ENCODE data around the gene THSD8.

DNA sequence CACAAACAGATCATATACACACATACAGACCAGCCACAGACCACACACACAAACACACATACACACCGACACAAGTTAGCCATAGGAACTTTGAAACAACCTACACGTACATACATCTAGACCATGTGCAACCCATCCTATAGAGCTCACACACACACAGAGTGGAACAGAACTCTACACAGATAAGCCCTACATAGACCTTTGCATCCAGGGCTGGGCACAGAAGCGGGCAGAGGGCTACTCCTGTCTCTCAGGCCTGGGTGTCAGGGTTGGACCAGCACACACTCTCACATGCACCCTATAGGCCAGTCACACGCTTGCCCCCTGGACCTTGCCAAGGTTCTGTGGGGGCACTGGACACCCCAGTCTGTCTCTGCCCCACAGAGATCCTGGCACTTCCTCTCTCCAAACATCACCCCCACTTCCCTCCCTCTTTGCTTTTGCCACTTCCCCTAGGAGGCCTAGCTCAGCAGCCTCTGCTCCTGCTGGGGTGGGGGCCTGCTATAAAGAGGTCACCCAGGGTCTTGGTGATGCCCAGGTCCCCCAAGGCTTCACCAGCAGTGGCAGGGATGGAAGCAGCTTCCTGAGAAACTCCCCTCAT lies 16.3 kb upstream of the THSD8 start:
- TF ChIP-seq, protein P1, sequence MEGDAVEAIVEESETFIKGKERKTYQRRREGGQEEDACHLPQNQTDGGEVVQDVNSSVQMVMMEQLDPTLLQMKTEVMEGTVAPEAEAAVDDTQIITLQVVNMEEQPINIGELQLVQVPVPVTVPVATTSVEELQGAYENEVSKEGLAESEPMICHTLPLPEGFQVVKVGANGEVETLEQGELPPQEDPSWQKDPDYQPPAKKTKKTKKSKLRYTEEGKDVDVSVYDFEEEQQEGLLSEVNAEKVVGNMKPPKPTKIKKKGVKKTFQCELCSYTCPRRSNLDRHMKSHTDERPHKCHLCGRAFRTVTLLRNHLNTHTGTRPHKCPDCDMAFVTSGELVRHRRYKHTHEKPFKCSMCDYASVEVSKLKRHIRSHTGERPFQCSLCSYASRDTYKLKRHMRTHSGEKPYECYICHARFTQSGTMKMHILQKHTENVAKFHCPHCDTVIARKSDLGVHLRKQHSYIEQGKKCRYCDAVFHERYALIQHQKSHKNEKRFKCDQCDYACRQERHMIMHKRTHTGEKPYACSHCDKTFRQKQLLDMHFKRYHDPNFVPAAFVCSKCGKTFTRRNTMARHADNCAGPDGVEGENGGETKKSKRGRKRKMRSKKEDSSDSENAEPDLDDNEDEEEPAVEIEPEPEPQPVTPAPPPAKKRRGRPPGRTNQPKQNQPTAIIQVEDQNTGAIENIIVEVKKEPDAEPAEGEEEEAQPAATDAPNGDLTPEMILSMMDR (IDR thresholded peaks at IDR 0.05), result no peak
- peak in 1 of 2 donors; percentile 1 for TF ChIP-seq POLR2A (IDR thresholded peaks at IDR 0.05)

Data from gastroesophageal sphincter (tissue), 3 donors.